NCI-H146 (cell line): ENCODE measurements around the gene UTS2B.

Experiments used
- DNase-seq: peaks from one replicate; lab custom pipeline; 2025; lab: John Stamatoyannopoulos, UW

The UTS2B gene

GRCh38 chr3:191352014-191352413 is 21.7 kb upstream of the UTS2B start:
- no peak for DNase-seq

GRCh38 chr3:191350396-191351090 is 20.2 kb upstream of the UTS2B start:
- no peak for DNase-seq

GRCh38 chr3:191348098-191348497 is 17.8 kb upstream of the UTS2B start:
- DNase-seq, result no peak

- DNase-seq, result no peak
These were observed 16.9 kb upstream of the UTS2B start for GRCh38 chr3:191347228-191347627.

GRCh38 chr3:191345334-191345733 is 15.0 kb upstream of the UTS2B start:
- DNase-seq, result no peak

- no peak for DNase-seq
These were observed 13.6 kb upstream of the UTS2B start for GRCh38 chr3:191343913-191344312.

- DNase-seq, result no peak
These were observed 12.8 kb upstream of the UTS2B start for GRCh38 chr3:191343115-191343514.

GRCh38 chr3:191342411-191342810 is 12.1 kb upstream of the UTS2B start:
- DNase-seq, result no peak

GRCh38 chr3:191342006-191342405 is 11.7 kb upstream of the UTS2B start:
- DNase-seq, result no peak

- no peak for DNase-seq
These were observed 10.6 kb upstream of the UTS2B start for GRCh38 chr3:191340966-191341365.

GRCh38 chr3:191340351-191340750 is 10.0 kb upstream of the UTS2B start:
- no peak for DNase-seq

- no peak for DNase-seq
These were observed 9.1 kb upstream of the UTS2B start for GRCh38 chr3:191339316-191339917.

GRCh38 chr3:191338177-191338488 is 7.8 kb upstream of the UTS2B start:
- DNase-seq, result no peak

- no peak for DNase-seq
These were observed 6.5 kb upstream of the UTS2B start for GRCh38 chr3:191336833-191337232.

- no peak for DNase-seq
These were observed 4.1 kb upstream of the UTS2B start for GRCh38 chr3:191334346-191334893.

GRCh38 chr3:191333298-191333880 is 3.1 kb upstream of the UTS2B start:
- no peak for DNase-seq

- no peak for DNase-seq
These were observed 1.1 kb upstream of the UTS2B start for GRCh38 chr3:191331388-191331787.

GRCh38 chr3:191330530-191331048 is 263 bp upstream of the UTS2B start:
- peak; percentile 49 for DNase-seq

GRCh38 chr3:191328962-191329653 is 1.2 kb downstream of the UTS2B start, which contains the start of gene CCDC50:
Gene CCDC50 (plus strand): TSS chr3:191329394. CDS start chr3:191329675, 281 bp downstream.
- DNase-seq, result peak; percentile 98

- peak; percentile 55 for DNase-seq
These were observed 1.9 kb downstream of the UTS2B start for GRCh38 chr3:191328383-191328961.

- DNase-seq, result no peak
These were observed 2.8 kb downstream of the UTS2B start for GRCh38 chr3:191327526-191327925.

GRCh38 chr3:191324936-191325335 is 5.4 kb downstream of the UTS2B start:
- no peak for DNase-seq
